Mesothelial cell of epicardium (in vitro differentiated cells): ENCODE measurements around the gene SLC39A6. TPM values are rescaled to one million over a fixed set of nuclear protein-coding genes. Genes with fewer than 3 reads are reported as not detected.
"Not testable (repeated sequence)": the region's sequence is repeated elsewhere in the genome, so short reads cannot be mapped to it uniquely, and the experiment has no call there.

Experiments
- DNase-seq, 2 experiments: peaks; one replicate each; pipeline ENCODE4 v3.0.0; 2021; ENCODE audit warnings: low spot score in 2 of 2; ENCODE audit not compliant: unreplicated experiment in 2 of 2
- H3K27ac Mint-ChIP-seq: 2 replicates; pipeline ENCODE4 v1.8.0; 2021; ENCODE audit warnings: mixed read lengths
- H3K27me3 Mint-ChIP-seq: 2 replicates; pipeline ENCODE4 v1.8.0; 2021; ENCODE audit warnings: low read depth, mixed read lengths
- H3K36me3 Mint-ChIP-seq: 2 replicates; pipeline ENCODE4 v1.8.0; 2021; ENCODE audit warnings: mixed read lengths
- H3K4me1 Mint-ChIP-seq: 2 replicates; pipeline ENCODE4 v1.8.0; 2021; ENCODE audit warnings: mixed read lengths
- H3K4me3 Mint-ChIP-seq: 2 replicates; pipeline ENCODE4 v1.8.0; 2021; ENCODE audit warnings: mild to moderate bottlenecking, moderate library complexity, mixed read lengths
- H3K9me3 Mint-ChIP-seq: 2 replicates; pipeline ENCODE4 v1.8.0; 2021; ENCODE audit warnings: mixed read lengths
- CTCF ChIP-seq: fragments of 200-600 bp; sonication (generic); IDR thresholded peaks from one replicate; pipeline ENCODE4 v1.5.0; 2021; ENCODE audit warnings: antibody characterized with exemption; ENCODE audit not compliant: unreplicated experiment
- total RNA-seq: library from RNA; stranded (reverse); gene quantifications from 3 replicates; pipeline ENCODE4 v1.2.1, GENCODE V29; 2021

The SLC39A6 gene
- total RNA-seq, 1 donor from 2014 or later: 43.1 TPM

- H3K4me1 Mint-ChIP-seq: no peaks in the 10 kb centered on the region
- no peaks in the 10 kb centered on the region for H3K36me3 Mint-ChIP-seq
- H3K9me3 Mint-ChIP-seq: peaks cover 21% of the 10 kb centered on the region
- no peak overlapping the region for H3K27ac Mint-ChIP-seq
- DNase-seq: no peak
- no peak overlapping the region for H3K4me3 Mint-ChIP-seq
- peaks cover 2% of the 10 kb centered on the region for H3K27me3 Mint-ChIP-seq
- no peak for TF ChIP-seq CTCF
These were observed 53.1 kb downstream of the SLC39A6 start for GRCh38 chr18:36075862-36076587.

GRCh38 chr18:36074435-36074834 is 54.7 kb downstream of the SLC39A6 start:
- H3K9me3 Mint-ChIP-seq: peaks cover 7% of the 10 kb centered on the region
- H3K4me1 Mint-ChIP-seq: no peaks in the 10 kb centered on the region
- H3K27me3 Mint-ChIP-seq: peaks cover 9% of the 10 kb centered on the region
- no peak for TF ChIP-seq CTCF
- no peak overlapping the region for H3K27ac Mint-ChIP-seq
- H3K36me3 Mint-ChIP-seq: no peaks in the 10 kb centered on the region
- no peak overlapping the region for H3K4me3 Mint-ChIP-seq
- no peak for DNase-seq

- H3K27ac Mint-ChIP-seq: no peak overlapping the region
- no peaks in the 10 kb centered on the region for H3K4me1 Mint-ChIP-seq
- TF ChIP-seq CTCF: no peak
- H3K36me3 Mint-ChIP-seq: no peaks in the 10 kb centered on the region
- H3K4me3 Mint-ChIP-seq: no peak overlapping the region
- DNase-seq: no peak
- peaks cover under 1% of the 10 kb centered on the region for H3K9me3 Mint-ChIP-seq
- peaks cover 9% of the 10 kb centered on the region for H3K27me3 Mint-ChIP-seq
These were observed 55.5 kb downstream of the SLC39A6 start for GRCh38 chr18:36073676-36074075.

GRCh38 chr18:36072406-36072805 is 56.7 kb downstream of the SLC39A6 start:
- H3K27me3 Mint-ChIP-seq, H3K27ac Mint-ChIP-seq, H3K4me3 Mint-ChIP-seq, DNase-seq, H3K36me3 Mint-ChIP-seq, H3K9me3 Mint-ChIP-seq, H3K4me1 Mint-ChIP-seq: not testable (repeated sequence)

- H3K36me3 Mint-ChIP-seq: peaks cover 6% of the 10 kb centered on the region
- peak within 1 kb of the TSS; percentile 93 for H3K27ac Mint-ChIP-seq
- H3K9me3 Mint-ChIP-seq: no peaks in the 10 kb centered on the region
- peak; percentile 95 to 99 for DNase-seq
- H3K4me3 Mint-ChIP-seq: peak within 1 kb of the TSS; percentile 86
- peaks cover 27% of the 10 kb centered on the region for H3K4me1 Mint-ChIP-seq
- H3K27me3 Mint-ChIP-seq: peaks cover 7% of the 10 kb centered on the region
- no peak for TF ChIP-seq CTCF
These were observed 61.8 kb downstream of the SLC39A6 start, which contains the start of gene RPRD1A for GRCh38 chr18:36067055-36067957. TSS of gene RPRD1A (minus strand) at chr18:36067559. CDS start at chr18:36067404, 155 bp downstream.

- H3K27ac Mint-ChIP-seq: peak overlapping the region; percentile 93
- peaks cover 6% of the 10 kb centered on the region for H3K36me3 Mint-ChIP-seq
- H3K4me1 Mint-ChIP-seq: peaks cover 27% of the 10 kb centered on the region
- DNase-seq: no peak
- H3K4me3 Mint-ChIP-seq: peak overlapping the region; percentile 86
- TF ChIP-seq CTCF: no peak
- H3K9me3 Mint-ChIP-seq: no peaks in the 10 kb centered on the region
- peaks cover 7% of the 10 kb centered on the region for H3K27me3 Mint-ChIP-seq
These were observed 62.5 kb downstream of the SLC39A6 start for GRCh38 chr18:36066686-36067054.
